ENCODE results near the gene LPO.
A peak's percentile ranks its signal among the peaks of the same experiment; 100 is the strongest.

The LPO gene

DNA sequence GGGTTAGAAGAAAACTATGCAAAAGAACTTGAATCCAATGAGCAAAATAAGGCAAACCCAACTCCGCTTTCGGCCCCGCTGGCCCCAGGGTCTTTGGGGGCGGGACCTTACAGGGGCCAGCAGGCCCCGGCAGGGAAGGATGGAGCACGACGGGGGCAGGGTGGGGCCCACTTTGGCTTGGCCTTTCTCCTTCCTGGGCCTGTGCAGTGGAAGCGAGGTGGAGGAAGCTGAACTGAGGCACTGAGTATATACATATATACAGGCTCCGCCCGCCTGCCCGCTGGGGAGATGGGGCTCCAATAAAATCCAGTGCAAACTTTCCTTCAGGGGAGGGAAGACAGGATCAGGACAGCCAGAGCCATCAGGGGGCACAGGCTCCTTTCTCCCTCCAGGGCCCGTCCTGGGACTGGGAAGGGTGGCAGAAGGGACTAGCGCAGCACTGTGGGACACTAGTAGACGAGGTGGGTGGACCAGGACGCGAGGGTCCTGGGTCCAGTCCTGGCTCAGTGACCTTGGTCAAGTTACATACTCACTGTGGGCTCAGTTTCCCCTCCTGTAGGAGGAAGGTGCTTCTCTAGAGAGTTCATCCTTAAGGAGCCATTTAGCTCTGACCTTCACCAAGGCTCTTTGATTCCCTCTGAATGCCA, 63.2 kb downstream of the LPO start:
- H3K27ac ChIP-seq = no peak overlapping the region
- TF ChIP-seq ZFX (IDR thresholded peaks at IDR 0.05) = no peak
- TF ChIP-seq, protein P1, sequence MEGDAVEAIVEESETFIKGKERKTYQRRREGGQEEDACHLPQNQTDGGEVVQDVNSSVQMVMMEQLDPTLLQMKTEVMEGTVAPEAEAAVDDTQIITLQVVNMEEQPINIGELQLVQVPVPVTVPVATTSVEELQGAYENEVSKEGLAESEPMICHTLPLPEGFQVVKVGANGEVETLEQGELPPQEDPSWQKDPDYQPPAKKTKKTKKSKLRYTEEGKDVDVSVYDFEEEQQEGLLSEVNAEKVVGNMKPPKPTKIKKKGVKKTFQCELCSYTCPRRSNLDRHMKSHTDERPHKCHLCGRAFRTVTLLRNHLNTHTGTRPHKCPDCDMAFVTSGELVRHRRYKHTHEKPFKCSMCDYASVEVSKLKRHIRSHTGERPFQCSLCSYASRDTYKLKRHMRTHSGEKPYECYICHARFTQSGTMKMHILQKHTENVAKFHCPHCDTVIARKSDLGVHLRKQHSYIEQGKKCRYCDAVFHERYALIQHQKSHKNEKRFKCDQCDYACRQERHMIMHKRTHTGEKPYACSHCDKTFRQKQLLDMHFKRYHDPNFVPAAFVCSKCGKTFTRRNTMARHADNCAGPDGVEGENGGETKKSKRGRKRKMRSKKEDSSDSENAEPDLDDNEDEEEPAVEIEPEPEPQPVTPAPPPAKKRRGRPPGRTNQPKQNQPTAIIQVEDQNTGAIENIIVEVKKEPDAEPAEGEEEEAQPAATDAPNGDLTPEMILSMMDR (conservative IDR thresholded peaks at IDR 0.05) = no peak

DNA sequence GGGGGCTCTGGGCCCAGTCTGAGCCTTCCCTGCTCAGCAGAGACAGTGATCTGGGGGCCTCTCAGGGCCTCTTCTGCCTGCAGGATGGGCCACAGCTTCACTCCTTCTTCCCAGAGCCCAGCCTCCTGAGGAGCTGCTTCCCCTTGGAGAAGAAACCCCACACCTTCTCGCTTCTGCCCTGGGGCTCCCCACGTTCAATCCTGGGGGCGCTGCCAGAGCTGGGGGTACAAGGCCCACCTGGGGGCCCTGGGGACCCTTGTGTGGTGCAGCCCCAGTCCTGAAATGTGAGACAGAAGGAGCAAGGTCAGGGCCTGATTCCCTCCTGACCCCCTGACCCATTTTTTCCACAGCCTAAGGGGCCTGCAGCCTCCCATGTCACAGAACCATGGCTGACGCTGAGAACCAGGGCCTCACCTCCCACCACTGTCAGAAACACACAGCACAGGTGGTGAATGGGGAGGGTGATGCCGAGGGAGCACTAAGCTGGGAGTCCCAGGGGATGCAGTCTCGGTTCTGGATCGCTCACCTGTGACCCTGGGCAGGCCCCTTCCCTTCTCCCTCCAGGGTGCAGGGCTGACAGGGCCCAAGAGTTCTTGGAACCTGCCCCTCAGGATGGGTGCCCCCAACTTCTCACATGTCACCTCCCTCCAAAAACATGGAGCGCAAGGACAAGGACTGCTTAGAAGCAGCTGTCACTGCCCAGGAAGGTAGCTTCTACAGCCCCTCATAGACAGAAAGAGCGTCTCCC, 64.0 kb downstream of the LPO start:
- TF ChIP-seq, protein P1 (conservative IDR thresholded peaks at IDR 0.05) = no peak
- TF ChIP-seq ZFX (IDR thresholded peaks at IDR 0.05) = no peak
- H3K27ac ChIP-seq = no peak overlapping the region

DNA sequence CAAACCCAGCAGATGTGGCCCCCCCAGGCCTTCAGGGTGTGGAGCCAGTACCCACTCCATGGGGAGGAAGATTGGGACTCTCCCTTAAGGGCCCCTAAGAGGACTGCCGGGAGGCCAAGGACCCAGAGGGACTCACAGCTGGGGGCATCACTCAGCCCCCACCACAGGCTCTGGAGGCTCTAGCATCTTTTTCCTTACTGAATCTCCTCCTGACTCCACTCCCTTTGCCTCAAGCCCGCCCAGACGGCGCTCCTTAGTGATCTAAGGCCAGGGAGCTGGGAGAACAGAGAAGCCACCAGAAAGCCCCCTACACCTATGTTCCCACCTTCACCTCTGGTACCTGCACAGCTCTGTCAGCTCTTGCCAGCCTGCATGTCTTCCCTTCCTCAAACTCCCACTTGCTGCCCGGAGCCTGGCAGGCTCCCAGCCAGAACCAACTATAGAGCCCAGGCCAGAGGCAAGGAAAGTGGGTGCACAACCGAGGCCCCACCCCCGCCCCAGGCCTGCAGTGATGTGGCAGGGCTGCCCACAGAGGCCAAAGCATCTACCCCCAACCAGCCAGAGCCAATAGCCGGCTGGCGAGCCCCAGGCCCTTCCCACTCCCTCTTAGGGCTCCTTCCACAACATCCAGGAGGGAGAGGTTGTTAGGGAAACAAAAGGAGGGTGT, 64.7 kb downstream of the LPO start:
- no peak overlapping the region for H3K27ac ChIP-seq
- TF ChIP-seq, protein P1 (conservative IDR thresholded peaks at IDR 0.05) = no peak
- TF ChIP-seq ZFX (IDR thresholded peaks at IDR 0.05) = no peak

- no peak overlapping the region for H3K27ac ChIP-seq
- TF ChIP-seq ZFX (IDR thresholded peaks at IDR 0.05) = no peak
- TF ChIP-seq, protein P1 (conservative IDR thresholded peaks at IDR 0.05) = peak; percentile 94
Observed at GRCh38 chr17:58303971-58304749, 65.8 kb downstream of the LPO start.

- H3K27ac ChIP-seq = no peak overlapping the region
Observed at GRCh38 chr17:58304750-58305486, 66.5 kb downstream of the LPO start.

GRCh38 chr17:58305626-58306025, 67.2 kb downstream of the LPO start:
- no peak overlapping the region for H3K27ac ChIP-seq
- TF ChIP-seq, protein P1 (conservative IDR thresholded peaks at IDR 0.05) = no peak
- TF ChIP-seq ZFX (IDR thresholded peaks at IDR 0.05) = no peak

More at GRCh38 chr17:58304750-58305486, 66.5 kb downstream of the LPO start:
- TF ChIP-seq, protein P1 (conservative IDR thresholded peaks at IDR 0.05) = no peak
- no peak for TF ChIP-seq ZFX (IDR thresholded peaks at IDR 0.05)

Measured in C4-2B (cell line).